SH-SY5Y (cell line): ENCODE results near the gene PGLYRP2.

ENCODE experiments used
- GATA2 ChIP-seq: IDR thresholded peaks from 2 replicates; pipeline ENCODE4 v1.6.1; 2011; ENCODE audit warnings: mild to moderate bottlenecking, low read depth, low read length
- GATA3 ChIP-seq: IDR thresholded peaks from 2 replicates; pipeline ENCODE4 v1.6.1; 2011; ENCODE audit warnings: low read depth, mild to moderate bottlenecking, low read length, moderate library complexity

PGLYRP2 gene

GRCh38 chr19:15449620-15450527, 29.4 kb downstream of the PGLYRP2 start, which contains the start of gene WIZ:
Gene WIZ (minus strand): TSS chr19:15449956. CDS start chr19:15448307, 1,649 bp downstream.
- TF ChIP-seq GATA2 (no peak), GATA3 (no peak)

GRCh38 chr19:15448778-15449619, 30.3 kb downstream of the PGLYRP2 start:
- TF ChIP-seq GATA3, result no peak
- TF ChIP-seq GATA2, result no peak

- TF ChIP-seq GATA2, result no peak
- TF ChIP-seq GATA3, result no peak
Measured at GRCh38 chr19:15448044-15448777, 31.1 kb downstream of the PGLYRP2 start.

GRCh38 chr19:15447057-15447456, 32.2 kb downstream of the PGLYRP2 start:
- no peak for TF ChIP-seq GATA2
- no peak for TF ChIP-seq GATA3

- no peak for TF ChIP-seq GATA2
- no peak for TF ChIP-seq GATA3
Measured at GRCh38 chr19:15445807-15446376, 33.4 kb downstream of the PGLYRP2 start.

GRCh38 chr19:15445227-15445605, 34.1 kb downstream of the PGLYRP2 start:
- TF ChIP-seq GATA2 (no peak), GATA3 (no peak)

- TF ChIP-seq GATA2 (no peak), GATA3 (no peak)
Measured at GRCh38 chr19:15444505-15445226, 34.6 kb downstream of the PGLYRP2 start.

- TF ChIP-seq GATA3 (no peak), GATA2 (no peak)
Measured at GRCh38 chr19:15443838-15444237, 35.5 kb downstream of the PGLYRP2 start.

- TF ChIP-seq GATA3 (no peak), GATA2 (no peak)
Measured at GRCh38 chr19:15443325-15443724, 36.0 kb downstream of the PGLYRP2 start.

GRCh38 chr19:15442142-15442920, 37.0 kb downstream of the PGLYRP2 start:
- TF ChIP-seq GATA3 (no peak), GATA2 (no peak)

GRCh38 chr19:15441317-15441716, 38.0 kb downstream of the PGLYRP2 start:
- no peak for TF ChIP-seq GATA3
